Endothelial cell of umbilical vein (primary cell): ENCODE data around the gene RPS21. TPM values are rescaled to one million over a fixed set of nuclear protein-coding genes. Genes with fewer than 3 reads are reported as not detected.

Source experiments
- BruUV-seq: library from RNA; stranded (reverse); fragments of 400-500 nt; replicated peaks from 2 replicates; lab custom pipeline; 2021; lab: Mats Ljungman, UMichigan
- CTCF ChIA-PET: fragments of 300-600, 350-600 bp; sonication (Branson Sonifier 250); formaldehyde crosslinking; loops from one replicate; lab custom pipeline; 2021; ENCODE audit warnings: antibody characterized with exemption, inconsistent platforms; lab: Charles Lee
- POLR2A ChIA-PET: fragments of 300-600, 350-600 bp; sonication (Branson Sonifier 250); formaldehyde crosslinking; loops from one replicate; lab custom pipeline; 2021; ENCODE audit warnings: antibody characterized with exemption, inconsistent platforms; lab: Charles Lee
- DNase-seq: peaks from one replicate; pipeline ENCODE4 v3.0.0-alpha.2; 2011; ENCODE audit warnings: low read depth, low spot score
- FAIRE-seq: peaks from 2 replicates; lab custom pipeline; 2011; peaks lifted over from hg19 to GRCh38; lab: Jason Lieb, UNC
- H2AFZ ChIP-seq: 2 replicates; pipeline ENCODE4 v1.6.0; 2012; ENCODE audit warnings: low read depth, low read length, control low read depth, inconsistent platforms
- H3K27ac ChIP-seq: 2 replicates; pipeline ENCODE4 v1.5.1; 2011; ENCODE audit warnings: low read depth, mild to moderate bottlenecking, control low read depth, low read length, moderate library complexity; ENCODE audit not compliant: insufficient read depth
- H3K27me3 ChIP-seq, 2 experiments: 2 replicates each; pipeline versions ENCODE4 v1.6.0 to v1.6.1; 2011; ENCODE audit warnings: low read length in 2 of 2, mixed read lengths in 1 of 2; ENCODE audit not compliant: control insufficient read depth in 2 of 2, insufficient read depth in 2 of 2
- H3K36me3 ChIP-seq, 2 experiments: 2 replicates in 1 of 2; 3 replicates in 1 of 2; pipeline ENCODE4 v1.5.1; 2011; ENCODE audit warnings: low read length in 2 of 2, mild to moderate bottlenecking in 1 of 2, moderate library complexity in 1 of 2; ENCODE audit not compliant: control insufficient read depth in 2 of 2, insufficient read depth in 2 of 2; ENCODE audit errors: extremely low read depth in 1 of 2
- H3K4me1 ChIP-seq: 3 replicates; pipeline ENCODE4 v1.5.1; 2011; ENCODE audit warnings: mild to moderate bottlenecking, low read length; ENCODE audit not compliant: control insufficient read depth, insufficient read depth; ENCODE audit errors: extremely low read depth
- H3K4me2 ChIP-seq: 2 replicates; pipeline ENCODE4 v1.6.1; 2011; ENCODE audit warnings: low read length, control low read depth, mixed read lengths; ENCODE audit not compliant: insufficient read depth
- H3K4me3 ChIP-seq, 3 experiments: fragments of 200-600 bp in 1 of 3; sonication (generic), shearing (Covaris generic) in 1 of 3; replicated peaks in 1 of 3; 2 replicates each; pipeline ENCODE4 v1.5.1; 2011 to 2016; ENCODE audit warnings: control low read depth in 3 of 3, low read length in 3 of 3, mild to moderate bottlenecking in 2 of 3, inconsistent platforms in 1 of 3, low read depth in 1 of 3, moderate library complexity in 1 of 3; ENCODE audit not compliant: insufficient read depth in 1 of 3
- H3K79me2 ChIP-seq: 2 replicates; pipeline ENCODE4 v1.6.0; 2012; ENCODE audit warnings: low read length, inconsistent platforms; ENCODE audit not compliant: control insufficient read depth, insufficient read depth
- H3K9ac ChIP-seq: replicated peaks from 2 replicates; pipeline ENCODE3; 2011; ENCODE audit warnings: low read length, control low read depth; ENCODE audit not compliant: insufficient read depth; ENCODE audit errors: extremely low read depth
- H3K9me1 ChIP-seq: replicated peaks from 3 replicates; pipeline ENCODE4 v1.6.0; 2011; ENCODE audit warnings: mild to moderate bottlenecking, low read length; ENCODE audit not compliant: control insufficient read depth, insufficient read depth; ENCODE audit errors: extremely low read depth
- H3K9me3 ChIP-seq: replicated peaks from 2 replicates; pipeline ENCODE4 v1.5.1; 2012; ENCODE audit warnings: low read length, inconsistent platforms; ENCODE audit not compliant: control insufficient read depth, insufficient read depth
- H4K20me1 ChIP-seq: replicated peaks from 2 replicates; pipeline ENCODE3; 2011; ENCODE audit warnings: mild to moderate bottlenecking, low read length; ENCODE audit not compliant: control insufficient read depth, insufficient read depth; ENCODE audit errors: extremely low read depth
- EZH2 ChIP-seq: IDR thresholded peaks from 2 replicates; pipeline ENCODE4 v1.6.1; 2012; ENCODE audit warnings: borderline replicate concordance, low read depth, mild to moderate bottlenecking, moderate library complexity, low read length, inconsistent platforms; ENCODE audit not compliant: severe bottlenecking
- FOS ChIP-seq: IDR thresholded peaks from 2 replicates; pipeline ENCODE4 v1.6.1; 2011; ENCODE audit warnings: mild to moderate bottlenecking, low read length, moderate library complexity, borderline replicate concordance; ENCODE audit not compliant: insufficient read depth
- GATA2 ChIP-seq: IDR thresholded peaks from 2 replicates; pipeline ENCODE4 v1.7.0; 2011; ENCODE audit warnings: low read depth, mild to moderate bottlenecking, moderate library complexity, mixed read lengths, low read length; ENCODE audit not compliant: insufficient read length, insufficient read depth
- JUN ChIP-seq: IDR thresholded peaks from 2 replicates; pipeline ENCODE4 v1.6.1; 2011; ENCODE audit warnings: borderline replicate concordance, low read depth; ENCODE audit not compliant: insufficient read length, insufficient read depth
- MYC ChIP-seq: IDR thresholded peaks from one replicate; pipeline ENCODE4 v1.6.1; 2011; ENCODE audit warnings: mild to moderate bottlenecking, low read depth, low read length
- POLR2A ChIP-seq: IDR thresholded peaks from 2 replicates; pipeline ENCODE4 v1.6.1; 2012; ENCODE audit warnings: low read depth, mild to moderate bottlenecking, control low read depth, low read length
- POLR2AphosphoS5 ChIP-seq: IDR thresholded peaks from 2 replicates; pipeline ENCODE4 v1.6.1; 2012; ENCODE audit warnings: low read depth, mild to moderate bottlenecking, control low read depth, low read length, moderate library complexity; ENCODE audit not compliant: insufficient read depth
- dilution Hi-C: fragments of 300-500 bp; cut with MboI; formaldehyde crosslinking; loops from one replicate; pipeline ENCODE4 v1.15.0; 2019; ENCODE audit warnings: low sequenced_read_pairs; ENCODE audit not compliant: extremely low pct_ligation_motif_present
- intact Hi-C: fragments of 100-400 bp; cut with micrococcal nuclease; formaldehyde crosslinking; loops from one replicate; pipeline ENCODE4 v1.10.0; 2022
- polyA plus RNA-seq, 4 experiments: library from polyadenylated mRNA; depleted of rRNA in 3 of 4; stranded (reverse) in 3 of 4; unstranded in 1 of 4; fragments of >200 nt; gene quantifications; 2 replicates each; pipeline versions ENCODE4 v1.2.1 to v1.2.3, GENCODE V29; 2011 to 2012; ENCODE audit warnings: missing spikeins in 1 of 4
- total RNA-seq: library from RNA; stranded (reverse); gene quantifications from 2 replicates; pipeline ENCODE4 v1.2.3, GENCODE V29; 2021
- TF ChIP-seq, protein P1 (sequence below), 2 donors: IDR thresholded peaks; 1 replicate in 1 of 2; 2 replicates in 1 of 2; pipeline ENCODE4 v1.5.1; 2011; ENCODE audit warnings: low read length in 2 of 2, mild to moderate bottlenecking in 2 of 2, moderate library complexity in 2 of 2, control low read depth in 1 of 2, inconsistent platforms in 1 of 2, low read depth in 1 of 2; ENCODE audit not compliant: insufficient read depth in 1 of 2; ENCODE audit errors: extremely low read depth in 1 of 2
- TF ChIP-seq, protein P2 (sequence below): IDR thresholded peaks from 2 replicates; pipeline ENCODE4 v1.6.1; 2011; ENCODE audit not compliant: insufficient read depth, insufficient read length

RPS21 gene
- total and polyA plus RNA-seq, 2 donors (not counting 3 experiments of a cell fraction or from before 2014, with no cell fraction given) = 1,644 to 7,710 TPM

DNA sequence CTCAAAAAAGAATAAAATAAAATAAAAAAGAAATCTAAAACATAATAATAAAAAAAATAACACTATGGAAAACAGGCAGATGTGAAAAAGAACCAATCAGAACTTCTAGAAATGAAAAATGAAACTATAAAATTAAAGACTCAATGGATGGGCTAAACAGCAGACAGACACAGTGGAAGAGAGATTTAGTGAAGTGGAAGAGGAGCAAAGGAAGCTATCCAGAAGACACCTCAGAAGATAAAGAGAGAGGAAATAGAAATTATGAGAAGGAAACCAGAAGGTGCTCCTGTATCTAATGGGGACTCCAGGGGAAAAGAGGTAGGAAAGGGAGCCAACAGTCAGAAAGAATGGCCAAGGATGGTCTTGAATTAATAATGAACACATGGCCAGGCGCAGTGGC lies 38.3 kb upstream of the RPS21 start:
- H3K9ac ChIP-seq = no peak overlapping the region
- no peak overlapping the region for H3K4me3 ChIP-seq
- BruUV-seq = no TSS peak
- H3K9me1 ChIP-seq = no peaks in the 10 kb centered on the region
- H4K20me1 ChIP-seq = no peaks in the 10 kb centered on the region
- ChIA-PET CTCF (interaction anchor here (2.1 kb wide), 1 partner anchor 34 kb away, joined by 14 read pairs; no protein-coding TSS in a partner anchor), POLR2A (no interaction called here)
- H3K4me2 ChIP-seq = no peak overlapping the region
- no peak overlapping the region for H2AFZ ChIP-seq
- no peak overlapping the region for H3K27ac ChIP-seq
- no peaks in the 10 kb centered on the region for H3K4me1 ChIP-seq
- FAIRE-seq (no peak), DNase-seq (no peak)
- H3K79me2 ChIP-seq = peaks cover 19% of the 10 kb centered on the region
- H3K9me3 ChIP-seq = no peaks in the 10 kb centered on the region
- intact Hi-C loops = no loop called here
- peaks cover 7 to 33% of the 10 kb centered on the region in 2 experiments for H3K36me3 ChIP-seq
- no peaks in the 10 kb centered on the region for H3K27me3 ChIP-seq
- dilution Hi-C loops = no loop called here
- TF ChIP-seq, protein P1, sequence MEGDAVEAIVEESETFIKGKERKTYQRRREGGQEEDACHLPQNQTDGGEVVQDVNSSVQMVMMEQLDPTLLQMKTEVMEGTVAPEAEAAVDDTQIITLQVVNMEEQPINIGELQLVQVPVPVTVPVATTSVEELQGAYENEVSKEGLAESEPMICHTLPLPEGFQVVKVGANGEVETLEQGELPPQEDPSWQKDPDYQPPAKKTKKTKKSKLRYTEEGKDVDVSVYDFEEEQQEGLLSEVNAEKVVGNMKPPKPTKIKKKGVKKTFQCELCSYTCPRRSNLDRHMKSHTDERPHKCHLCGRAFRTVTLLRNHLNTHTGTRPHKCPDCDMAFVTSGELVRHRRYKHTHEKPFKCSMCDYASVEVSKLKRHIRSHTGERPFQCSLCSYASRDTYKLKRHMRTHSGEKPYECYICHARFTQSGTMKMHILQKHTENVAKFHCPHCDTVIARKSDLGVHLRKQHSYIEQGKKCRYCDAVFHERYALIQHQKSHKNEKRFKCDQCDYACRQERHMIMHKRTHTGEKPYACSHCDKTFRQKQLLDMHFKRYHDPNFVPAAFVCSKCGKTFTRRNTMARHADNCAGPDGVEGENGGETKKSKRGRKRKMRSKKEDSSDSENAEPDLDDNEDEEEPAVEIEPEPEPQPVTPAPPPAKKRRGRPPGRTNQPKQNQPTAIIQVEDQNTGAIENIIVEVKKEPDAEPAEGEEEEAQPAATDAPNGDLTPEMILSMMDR (IDR thresholded peaks at IDR 0.05; ENCODE audit: extremely low read depth in 1 of 2, insufficient read depth in 1 of 2, low read depth in 1 of 2, low read length in 2 of 2) = no peak

DNA sequence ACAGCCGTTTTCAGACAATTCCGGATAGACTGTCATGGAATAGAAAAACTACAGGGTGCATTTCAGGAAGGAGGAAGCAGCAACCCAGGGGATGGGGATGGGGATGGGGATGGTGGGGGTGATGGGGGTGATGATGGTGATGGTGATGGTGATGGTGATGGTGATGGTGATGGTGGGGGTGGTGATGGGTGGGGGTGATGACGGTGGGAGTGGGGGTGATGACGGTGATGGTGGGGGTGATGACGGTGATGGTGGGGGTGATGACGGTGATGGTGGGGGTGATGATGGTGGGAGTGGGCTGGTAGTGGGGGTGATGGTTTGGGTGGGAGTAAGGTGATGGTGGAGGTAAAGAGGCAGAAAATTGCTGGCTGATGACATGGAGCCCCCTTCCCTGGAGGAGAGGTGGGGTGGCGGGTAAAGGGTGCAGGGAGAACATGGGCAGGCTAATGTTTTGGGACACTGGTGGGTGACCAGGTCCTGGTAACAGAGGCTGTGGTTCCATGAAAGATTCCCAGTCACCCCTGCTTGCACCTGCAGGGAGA lies 37.3 kb upstream of the RPS21 start:
- Histone ChIP-seq H3K79me2 (peaks cover 26% of the 10 kb centered on the region), H3K9me1 (no peaks in the 10 kb centered on the region), H4K20me1 (no peaks in the 10 kb centered on the region), H3K27me3 (no peaks in the 10 kb centered on the region), H3K4me2 (no peak overlapping the region), H2AFZ (no peak overlapping the region), H3K4me1 (no peaks in the 10 kb centered on the region), H3K36me3 (peaks cover 7 to 33% of the 10 kb centered on the region in 2 experiments), H3K9ac (no peak overlapping the region), H3K27ac (no peak overlapping the region), H3K9me3 (no peaks in the 10 kb centered on the region), H3K4me3 (no peak overlapping the region)
- no TSS peak for BruUV-seq
- intact Hi-C loops (no loop called here), dilution Hi-C loops (no loop called here)
- no peak for DNase-seq
- ChIA-PET CTCF (interaction anchor here (0.7 to 2.1 kb wide), 5 partner anchors 15 to 33 kb away, joined by 4 to 14 read pairs (median 12); partner anchors contain the start of gene LAMA5), POLR2A (interaction anchor here (0.6 kb wide), 1 partner anchor 30 kb away, joined by 10 read pairs; no protein-coding TSS in a partner anchor)
- no peak for TF ChIP-seq EZH2
- TF ChIP-seq GATA2 = no peak
- no peak for TF ChIP-seq POLR2A
- TF ChIP-seq, protein P1 (IDR thresholded peaks at IDR 0.05; ENCODE audit: extremely low read depth in 1 of 2, insufficient read depth in 1 of 2, low read depth in 1 of 2, low read length in 2 of 2) = no peak
- TF ChIP-seq, protein P2, sequence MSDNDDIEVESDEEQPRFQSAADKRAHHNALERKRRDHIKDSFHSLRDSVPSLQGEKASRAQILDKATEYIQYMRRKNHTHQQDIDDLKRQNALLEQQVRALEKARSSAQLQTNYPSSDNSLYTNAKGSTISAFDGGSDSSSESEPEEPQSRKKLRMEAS = no peak
- no peak for TF ChIP-seq POLR2AphosphoS5
- no peak for TF ChIP-seq JUN
- TF ChIP-seq FOS = no peak
- no peak for TF ChIP-seq MYC
- FAIRE-seq = no peak
